ENCODE data around the gene CD27.

The CD27 gene

DNA sequence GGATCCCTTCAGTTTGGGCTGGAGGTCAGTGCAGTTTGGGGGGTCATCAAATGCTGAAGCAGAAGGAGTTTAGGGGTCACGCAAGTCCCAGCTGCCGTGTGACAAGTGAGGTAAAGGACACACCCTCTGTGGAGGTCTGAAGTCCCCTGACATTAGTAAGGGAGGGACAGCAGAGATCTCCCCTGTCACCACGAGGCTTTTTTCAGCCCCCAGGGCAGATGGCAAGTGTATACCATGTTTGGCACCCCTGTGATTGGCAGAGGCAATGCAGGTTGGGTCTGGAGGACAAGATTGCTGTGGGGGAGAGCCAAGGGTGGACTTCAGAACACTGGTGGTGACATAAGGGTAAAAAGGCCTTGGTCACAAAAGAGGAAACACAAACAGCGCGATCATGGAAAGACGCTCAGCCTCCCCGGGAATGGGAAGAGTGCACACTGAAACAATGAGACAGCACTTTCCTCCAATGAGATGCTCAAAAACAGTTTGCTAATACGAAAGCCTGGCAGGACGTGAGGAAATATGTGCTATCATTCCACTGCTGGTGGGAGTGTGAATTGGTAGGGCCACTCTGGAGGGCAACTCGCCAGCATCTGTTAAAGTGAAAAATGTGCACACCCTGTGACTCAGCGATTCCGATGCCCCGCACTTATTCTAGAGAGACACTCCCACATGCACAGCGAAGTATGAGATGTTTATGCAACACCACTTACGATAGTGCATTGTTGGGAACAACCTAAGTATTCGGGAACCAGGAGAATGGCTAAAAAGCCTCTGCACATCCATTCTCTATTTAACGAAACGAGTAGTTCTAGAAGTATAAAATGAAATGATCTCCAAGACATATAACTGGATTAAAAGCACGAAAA lies 14.4 kb upstream of the CD27 start:
- in situ Hi-C loops (cut with HindIII; ENCODE audit: low pct_ligation_motif_present, low pct_unique_long_range_greater_than_20kb, low sequenced_read_pairs), result no loop called here
- DNase-seq, result peak; percentile 90

DNA sequence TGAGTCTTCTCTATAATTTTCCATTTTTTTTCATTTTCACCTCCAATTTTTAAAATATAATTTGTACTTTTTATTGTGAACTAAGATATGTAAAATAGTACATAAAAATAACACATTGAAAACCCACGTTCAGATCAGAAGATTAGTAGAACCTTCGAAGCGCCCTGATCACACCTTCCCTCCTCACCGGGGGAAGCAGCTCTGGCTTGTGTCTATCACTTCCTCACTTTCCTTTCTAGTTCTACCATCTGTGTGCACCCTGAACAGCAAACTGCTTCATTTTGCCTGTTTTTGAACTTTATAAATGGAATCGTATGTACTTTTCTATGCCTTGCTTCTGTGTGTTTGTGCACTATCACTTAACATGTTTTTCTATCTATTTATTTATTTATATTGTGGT lies 11.8 kb upstream of the CD27 start:
- in situ Hi-C loops (cut with HindIII; ENCODE audit: low pct_ligation_motif_present, low pct_unique_long_range_greater_than_20kb, low sequenced_read_pairs), result no loop called here
- no peak for DNase-seq

DNA sequence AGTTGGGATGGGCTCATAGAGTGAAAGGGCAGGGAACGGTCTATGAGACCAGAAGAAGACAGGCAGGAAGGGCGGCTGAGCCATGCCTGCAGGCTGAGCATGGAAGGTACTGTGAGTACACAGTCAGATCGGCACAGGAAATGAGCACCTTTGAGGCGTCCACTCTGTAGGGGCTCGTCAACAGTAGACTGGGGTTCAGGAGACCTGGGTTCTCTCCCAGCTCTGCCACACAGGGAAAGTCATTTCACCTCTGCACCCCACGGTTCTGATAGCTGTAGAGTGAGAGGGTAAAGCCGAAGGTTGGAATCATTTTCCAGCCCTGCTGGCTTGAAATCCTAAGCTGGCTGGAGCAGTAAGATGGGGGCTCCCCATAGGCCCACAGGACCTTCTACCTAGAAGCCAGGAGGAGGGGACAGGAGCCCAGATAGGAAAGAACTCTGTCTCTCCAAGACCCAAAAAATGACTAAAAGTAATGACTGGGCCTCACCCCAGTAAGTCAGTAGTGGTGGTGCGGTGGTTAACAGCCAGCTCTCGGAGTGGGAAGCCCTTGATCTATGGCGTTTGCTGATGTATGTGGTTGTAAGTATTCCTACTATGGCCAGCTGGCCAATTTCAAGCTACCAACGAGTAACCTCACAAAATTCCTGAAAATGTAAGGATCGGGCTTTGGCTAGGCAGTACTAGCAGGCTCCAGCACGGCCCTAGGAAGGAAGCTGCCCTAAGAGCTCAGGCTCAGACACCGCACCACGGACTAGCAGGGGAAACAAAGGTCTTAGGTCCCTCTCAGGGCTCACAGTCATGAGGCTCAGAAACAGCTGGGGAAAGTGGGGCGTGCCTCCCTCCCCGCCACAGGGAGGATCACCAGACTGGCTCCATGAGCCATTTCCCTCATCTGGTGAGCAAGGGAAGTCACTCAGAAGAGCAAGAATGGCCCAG lies 10.3 kb upstream of the CD27 start:
- no peak for DNase-seq
- in situ Hi-C loops (cut with HindIII; ENCODE audit: low pct_ligation_motif_present, low pct_unique_long_range_greater_than_20kb, low sequenced_read_pairs), result no loop called here

DNA sequence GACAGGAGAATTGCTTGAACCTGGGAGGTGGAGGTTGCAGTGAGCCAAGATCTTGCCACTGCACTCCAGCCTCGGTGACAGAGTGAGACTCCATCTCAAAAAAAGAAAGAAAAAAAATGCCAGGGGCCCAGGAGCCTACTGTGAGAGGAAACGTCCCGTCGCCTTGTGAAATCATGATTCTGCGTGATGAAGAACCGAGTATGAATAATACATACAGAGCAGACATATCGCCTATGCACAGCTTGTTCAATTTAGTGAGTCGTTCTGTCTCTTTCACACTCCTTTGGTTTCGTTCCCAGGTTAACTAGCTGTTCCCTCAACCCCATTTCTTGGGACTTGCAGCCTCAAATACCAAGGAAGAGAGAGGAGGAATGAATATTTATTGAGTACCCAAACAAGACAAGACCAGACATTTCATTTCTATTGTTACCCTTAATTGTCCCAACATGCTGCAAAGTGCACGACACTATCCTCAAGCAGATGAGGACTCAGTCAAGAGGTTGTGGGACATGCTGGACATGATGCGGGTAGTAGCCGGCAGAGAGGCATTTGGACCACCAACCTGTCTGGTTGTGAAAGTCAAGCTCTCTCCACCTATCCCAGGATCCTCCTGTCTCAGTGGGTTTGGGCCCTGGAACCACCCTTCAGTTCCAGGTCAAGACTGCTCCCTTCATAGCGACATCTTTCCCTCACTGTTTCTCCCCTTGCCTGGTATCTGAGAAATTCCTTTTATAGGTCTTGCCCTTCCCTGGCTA lies 8.6 kb upstream of the CD27 start:
- DNase-seq, result no peak
- in situ Hi-C loops (cut with HindIII; ENCODE audit: low pct_ligation_motif_present, low pct_unique_long_range_greater_than_20kb, low sequenced_read_pairs), result no loop called here

DNA sequence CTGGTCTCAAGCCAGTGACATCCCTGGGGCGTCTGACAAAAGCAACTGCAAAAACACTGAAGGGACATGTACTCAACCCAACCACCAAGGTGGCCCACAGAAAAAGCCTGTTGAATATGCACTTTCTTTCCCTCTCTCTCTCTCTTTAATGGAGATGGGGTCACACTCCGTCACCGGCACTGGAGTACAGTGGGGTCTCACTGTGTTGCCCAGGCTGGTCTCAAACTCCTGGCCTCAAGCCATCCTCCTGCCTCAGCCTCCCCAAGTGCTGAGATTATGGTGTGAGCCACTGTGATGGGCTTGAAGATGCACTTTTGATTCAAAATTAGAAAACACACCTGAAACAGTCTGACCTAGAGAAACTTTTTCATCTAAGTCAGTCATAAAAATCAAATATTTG lies 7.2 kb upstream of the CD27 start:
- DNase-seq, result no peak
- in situ Hi-C loops (cut with HindIII; ENCODE audit: low pct_ligation_motif_present, low pct_unique_long_range_greater_than_20kb, low sequenced_read_pairs), result no loop called here

DNA sequence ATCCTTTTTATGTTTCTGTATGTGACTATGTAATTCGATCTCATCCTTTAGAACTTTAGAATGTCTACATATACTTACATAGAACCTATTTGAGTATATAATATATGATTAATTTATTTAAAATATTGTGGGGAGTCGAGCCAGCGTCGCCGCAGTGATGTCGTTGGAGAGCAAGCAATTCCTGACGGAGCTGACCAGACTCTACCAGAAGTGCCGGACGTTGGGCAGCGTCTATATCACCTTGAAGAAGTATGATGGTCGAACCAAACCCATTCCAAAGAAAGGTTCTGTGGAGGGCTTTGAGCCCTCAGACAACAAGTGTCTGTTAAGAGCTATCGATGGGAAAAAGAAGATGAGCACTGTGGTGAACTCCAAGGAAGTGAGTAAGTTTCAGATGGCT lies 6.4 kb upstream of the CD27 start:
- DNase-seq, result no peak
- in situ Hi-C loops (cut with HindIII; ENCODE audit: low pct_ligation_motif_present, low pct_unique_long_range_greater_than_20kb, low sequenced_read_pairs), result no loop called here

DNA sequence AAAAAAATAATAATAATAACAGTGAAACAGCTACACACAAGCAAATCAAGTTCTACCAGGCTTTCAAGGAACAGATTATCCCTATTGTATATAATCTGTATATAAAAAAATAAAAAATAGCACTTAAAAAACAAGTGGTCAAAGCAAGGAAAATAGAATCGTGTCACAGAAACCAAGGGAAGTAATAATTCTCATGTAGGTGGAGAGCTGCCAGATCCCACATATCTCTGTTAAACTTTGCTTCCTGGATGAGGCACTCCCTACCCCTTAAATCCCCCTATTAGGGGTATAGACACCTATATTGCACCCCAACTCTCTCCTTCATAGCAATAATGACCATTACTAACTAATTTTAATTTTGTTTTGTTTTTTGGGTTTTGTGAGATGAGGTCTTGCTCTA lies 4.4 kb upstream of the CD27 start:
- in situ Hi-C loops (cut with HindIII; ENCODE audit: low pct_ligation_motif_present, low pct_unique_long_range_greater_than_20kb, low sequenced_read_pairs), result no loop called here

DNA sequence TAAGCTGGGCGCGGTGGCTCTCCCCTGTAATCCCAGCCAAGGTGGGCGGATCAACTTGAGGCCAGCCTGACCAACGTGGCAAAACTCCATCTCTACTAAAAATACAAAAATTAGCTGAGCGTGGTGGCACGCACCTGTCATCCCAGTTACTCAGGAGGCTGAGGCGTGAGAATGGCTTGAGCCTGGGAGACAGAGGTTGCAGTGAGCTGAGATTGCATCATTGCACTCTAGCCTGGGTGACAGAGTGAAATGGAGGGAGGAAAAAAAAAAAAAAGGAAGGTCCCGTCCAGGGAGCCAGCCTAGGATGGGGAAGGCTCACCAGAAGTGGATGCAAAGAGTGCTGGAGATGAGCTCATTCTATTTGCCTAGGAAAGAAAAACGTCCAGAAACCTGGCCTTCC lies 1.9 kb upstream of the CD27 start:
- DNase-seq, result no peak
- in situ Hi-C loops (cut with HindIII; ENCODE audit: low pct_ligation_motif_present, low pct_unique_long_range_greater_than_20kb, low sequenced_read_pairs), result no loop called here

More for the DNA sequence above, 4.4 kb upstream of the CD27 start:
- DNase-seq, result no peak

DNA sequence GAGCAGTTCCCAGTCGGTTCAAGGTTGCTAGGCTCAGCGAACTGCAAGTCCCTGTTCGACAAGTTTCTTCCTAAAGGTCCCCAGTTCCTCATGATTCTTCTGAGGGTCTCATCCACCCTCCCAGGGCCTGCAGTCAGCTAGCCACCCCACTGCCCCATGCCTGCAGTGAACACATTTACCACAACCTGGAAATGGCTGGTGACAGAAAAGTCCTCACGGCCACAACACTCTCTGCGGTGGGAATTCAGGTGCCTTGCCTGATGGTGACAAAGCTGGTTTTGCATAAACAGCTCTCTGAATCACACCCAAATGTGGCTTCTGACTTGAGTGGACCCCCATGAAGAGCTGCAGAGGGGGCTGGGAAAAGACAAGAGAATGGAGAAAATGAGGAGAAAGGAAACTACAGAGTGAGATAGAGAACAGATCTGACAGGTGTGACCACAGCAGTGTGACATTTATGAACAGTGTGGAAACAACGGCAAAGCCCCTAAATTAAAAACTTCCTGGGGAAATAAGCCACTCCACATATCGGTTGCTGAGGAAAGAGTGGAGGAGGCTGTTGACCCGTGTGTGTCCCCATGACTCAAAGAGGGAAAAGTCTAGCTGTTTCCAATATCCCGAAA lies 1.3 kb upstream of the CD27 start:
- no peak for DNase-seq
- in situ Hi-C loops (cut with HindIII; ENCODE audit: low pct_ligation_motif_present, low pct_unique_long_range_greater_than_20kb, low sequenced_read_pairs), result no loop called here

DNA sequence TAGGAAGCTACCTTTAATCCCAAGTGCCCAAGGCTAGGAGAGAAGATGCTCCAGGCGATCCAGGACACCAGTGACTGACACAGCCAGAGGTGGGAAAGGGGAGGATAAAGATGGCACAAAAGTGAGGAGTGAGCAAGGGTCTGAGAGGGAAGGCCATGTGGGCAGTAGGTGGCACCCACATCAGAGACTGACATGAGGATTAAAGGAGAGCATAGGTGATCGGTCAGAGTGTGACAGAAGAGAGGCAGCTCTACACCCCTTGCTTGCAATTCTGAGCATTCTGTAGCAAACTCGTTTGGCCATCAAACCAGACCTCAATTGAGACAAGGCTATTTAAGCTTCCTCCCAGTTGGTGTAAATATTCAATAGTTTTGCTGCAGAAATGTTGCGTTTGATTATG lies 724 bp upstream of the CD27 start:
- no peak for DNase-seq

DNA sequence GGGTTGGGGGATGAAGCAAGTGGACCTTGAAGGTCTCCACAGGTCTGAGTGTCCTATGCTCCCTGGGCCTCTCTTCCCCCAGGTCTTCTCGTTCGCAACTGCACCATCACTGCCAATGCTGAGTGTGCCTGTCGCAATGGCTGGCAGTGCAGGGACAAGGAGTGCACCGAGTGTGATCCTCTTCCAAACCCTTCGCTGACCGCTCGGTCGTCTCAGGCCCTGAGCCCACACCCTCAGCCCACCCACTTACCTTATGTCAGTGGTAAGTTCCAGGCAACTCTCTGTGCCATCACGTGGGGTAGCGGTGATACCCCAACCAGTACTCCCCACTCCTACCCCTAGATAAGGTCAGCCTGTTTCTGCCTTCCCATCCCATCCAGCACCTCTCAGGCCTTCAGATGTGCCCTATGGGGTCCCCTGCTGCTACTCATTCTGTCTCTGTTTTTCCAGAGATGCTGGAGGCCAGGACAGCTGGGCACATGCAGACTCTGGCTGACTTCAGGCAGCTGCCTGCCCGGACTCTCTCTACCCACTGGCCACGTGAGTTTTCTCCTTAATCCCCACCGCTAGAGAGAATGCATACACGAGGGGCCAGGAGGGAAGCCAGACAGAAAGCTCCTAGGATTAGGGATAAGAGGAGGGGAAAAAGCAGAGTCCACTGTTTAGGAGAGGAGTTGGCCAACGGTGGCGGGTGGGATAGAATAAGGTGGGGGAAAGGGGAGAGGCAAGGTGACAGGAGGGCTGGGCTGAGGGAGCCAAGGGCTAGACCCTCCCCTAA lies 5.5 kb downstream of the CD27 start:
- in situ Hi-C loops (cut with HindIII; ENCODE audit: low pct_ligation_motif_present, low pct_unique_long_range_greater_than_20kb, low sequenced_read_pairs), result no loop called here

More for the DNA sequence above, 724 bp upstream of the CD27 start:
- in situ Hi-C loops (cut with HindIII; ENCODE audit: low pct_ligation_motif_present, low pct_unique_long_range_greater_than_20kb, low sequenced_read_pairs), result no loop called here

DNA sequence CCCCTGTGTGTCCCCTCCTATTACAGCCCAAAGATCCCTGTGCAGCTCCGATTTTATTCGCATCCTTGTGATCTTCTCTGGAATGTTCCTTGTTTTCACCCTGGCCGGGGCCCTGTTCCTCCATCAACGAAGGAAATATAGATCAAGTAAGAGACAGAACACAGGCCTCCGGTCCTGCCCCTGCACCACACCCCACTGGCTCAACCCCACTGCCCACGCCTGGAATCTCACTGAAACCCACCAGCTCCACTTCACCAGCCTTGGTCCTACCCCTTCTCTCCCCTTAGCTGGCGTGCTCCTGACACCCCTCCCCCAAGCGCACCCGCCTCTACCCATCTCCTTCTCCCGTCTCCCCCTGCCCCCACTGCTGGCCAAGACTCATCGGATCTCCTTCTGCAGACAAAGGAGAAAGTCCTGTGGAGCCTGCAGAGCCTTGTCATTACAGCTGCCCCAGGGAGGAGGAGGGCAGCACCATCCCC lies 6.2 kb downstream of the CD27 start:
- in situ Hi-C loops (cut with HindIII; ENCODE audit: low pct_ligation_motif_present, low pct_unique_long_range_greater_than_20kb, low sequenced_read_pairs), result no loop called here
- no peak for DNase-seq

More for the DNA sequence above, 5.5 kb downstream of the CD27 start:
- no peak for DNase-seq

DNA sequence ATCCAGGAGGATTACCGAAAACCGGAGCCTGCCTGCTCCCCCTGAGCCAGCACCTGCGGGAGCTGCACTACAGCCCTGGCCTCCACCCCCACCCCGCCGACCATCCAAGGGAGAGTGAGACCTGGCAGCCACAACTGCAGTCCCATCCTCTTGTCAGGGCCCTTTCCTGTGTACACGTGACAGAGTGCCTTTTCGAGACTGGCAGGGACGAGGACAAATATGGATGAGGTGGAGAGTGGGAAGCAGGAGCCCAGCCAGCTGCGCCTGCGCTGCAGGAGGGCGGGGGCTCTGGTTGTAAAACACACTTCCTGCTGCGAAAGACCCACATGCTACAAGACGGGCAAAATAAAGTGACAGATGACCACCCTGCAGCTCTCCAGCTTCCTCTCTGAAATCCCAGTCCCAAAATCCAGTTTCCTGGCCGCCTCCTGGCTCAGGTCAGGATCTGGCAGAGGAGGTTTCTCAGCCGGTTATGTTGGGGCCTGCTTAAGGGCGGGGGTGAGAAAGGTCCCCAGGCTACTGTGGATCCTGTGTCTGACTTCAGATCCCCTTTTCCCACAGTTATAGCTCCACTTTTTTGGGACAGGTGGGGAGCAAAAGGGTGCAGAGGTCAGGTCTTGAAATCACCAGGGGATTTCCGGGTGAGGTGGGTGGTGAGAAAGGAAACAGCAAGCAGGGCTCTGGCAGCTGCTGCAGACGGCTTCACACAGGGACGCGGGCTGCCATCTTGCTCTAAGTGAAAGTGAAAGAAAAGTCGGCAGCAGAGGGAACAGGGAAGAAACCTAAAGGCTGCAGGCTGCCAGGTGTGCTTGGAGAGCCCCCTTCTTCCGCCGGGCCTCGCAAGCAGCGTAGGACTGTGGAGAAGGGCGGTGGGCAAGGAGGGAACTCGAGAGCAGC lies 6.8 kb downstream of the CD27 start, which contains the start of gene TAPBPL:
Gene TAPBPL, plus strand, starts transcription at position 695 of the 897 bp plus-strand sequence. CDS start 207 bp downstream, outside the sequence.
- in situ Hi-C loops (cut with HindIII; ENCODE audit: low pct_ligation_motif_present, low pct_unique_long_range_greater_than_20kb, low sequenced_read_pairs), result no loop called here

DNA sequence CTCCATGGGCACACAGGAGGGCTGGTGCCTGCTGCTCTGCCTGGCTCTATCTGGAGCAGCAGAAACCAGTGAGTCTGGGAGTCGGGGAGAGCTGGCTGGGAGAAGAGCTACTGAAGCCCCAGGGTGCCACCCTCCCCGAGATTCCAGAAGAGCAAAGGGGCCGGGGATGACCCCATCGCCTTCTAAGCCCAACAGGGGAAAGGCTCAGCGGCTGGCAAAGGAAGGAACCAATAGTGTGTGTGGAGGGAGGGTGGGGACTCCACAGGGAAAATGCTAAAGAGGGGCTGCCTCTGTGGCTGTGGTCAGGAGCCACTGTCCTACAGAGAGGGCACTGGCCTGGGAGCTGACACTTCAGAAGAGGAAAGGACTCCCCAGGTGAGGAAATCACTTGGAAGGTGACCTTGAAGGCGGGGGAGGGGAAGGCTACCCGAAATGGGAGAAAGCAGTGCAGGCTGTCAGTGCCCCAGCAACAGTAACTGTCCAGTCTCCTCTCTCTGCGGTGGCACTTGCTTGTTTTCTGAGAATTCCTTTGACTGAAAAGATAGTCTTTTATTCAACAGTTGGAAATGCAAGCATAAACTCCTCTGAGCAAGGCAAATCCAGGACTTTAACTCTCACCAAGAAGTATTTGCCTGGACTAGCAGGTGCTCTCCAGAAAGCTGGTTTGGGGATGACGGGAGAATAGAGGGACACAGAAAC lies 7.6 kb downstream of the CD27 start:
- peak; percentile 28 for DNase-seq
- in situ Hi-C loops (cut with HindIII; ENCODE audit: low pct_ligation_motif_present, low pct_unique_long_range_greater_than_20kb, low sequenced_read_pairs), result no loop called here

More for the DNA sequence above, 6.8 kb downstream of the CD27 start, which contains the start of gene TAPBPL:
- DNase-seq, result peak; percentile 88

DNA sequence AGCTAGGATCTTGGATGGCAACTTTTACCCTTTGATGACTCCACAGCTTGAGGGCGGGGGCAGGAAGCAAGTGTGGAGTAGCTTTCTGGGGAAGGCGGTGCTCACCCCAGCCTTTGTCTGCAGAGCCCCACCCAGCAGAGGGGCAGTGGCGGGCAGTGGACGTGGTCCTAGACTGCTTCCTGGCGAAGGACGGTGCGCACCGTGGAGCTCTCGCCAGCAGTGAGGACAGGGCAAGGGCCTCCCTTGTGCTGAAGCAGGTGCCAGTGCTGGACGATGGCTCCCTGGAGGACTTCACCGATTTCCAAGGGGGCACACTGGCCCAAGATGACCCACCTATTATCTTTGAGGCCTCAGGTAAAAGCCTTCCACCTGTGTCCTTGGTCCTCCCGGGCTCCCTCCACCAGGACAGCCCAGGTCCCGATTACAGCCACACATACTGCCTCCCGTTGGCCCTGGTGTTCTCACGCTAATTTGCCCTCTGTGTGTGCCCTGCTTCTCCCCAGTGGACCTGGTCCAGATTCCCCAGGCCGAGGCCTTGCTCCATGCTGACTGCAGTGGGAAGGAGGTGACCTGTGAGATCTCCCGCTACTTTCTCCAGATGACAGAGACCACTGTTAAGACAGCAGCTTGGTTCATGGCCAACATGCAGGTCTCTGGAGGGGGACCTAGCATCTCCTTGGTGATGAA lies 8.3 kb downstream of the CD27 start:
- in situ Hi-C loops (cut with HindIII; ENCODE audit: low pct_ligation_motif_present, low pct_unique_long_range_greater_than_20kb, low sequenced_read_pairs), result no loop called here
- peak; percentile 65 for DNase-seq

Data from ACHN (cell line).